ENCODE results near the gene PLPPR3. TPM values are rescaled to one million over a fixed set of nuclear protein-coding genes. Genes with fewer than 3 reads are reported as not detected.

PLPPR3 gene
- total RNA-seq, 6 experiments from 2014 or later, result 0.09 TPM; not detected in 5

DNA sequence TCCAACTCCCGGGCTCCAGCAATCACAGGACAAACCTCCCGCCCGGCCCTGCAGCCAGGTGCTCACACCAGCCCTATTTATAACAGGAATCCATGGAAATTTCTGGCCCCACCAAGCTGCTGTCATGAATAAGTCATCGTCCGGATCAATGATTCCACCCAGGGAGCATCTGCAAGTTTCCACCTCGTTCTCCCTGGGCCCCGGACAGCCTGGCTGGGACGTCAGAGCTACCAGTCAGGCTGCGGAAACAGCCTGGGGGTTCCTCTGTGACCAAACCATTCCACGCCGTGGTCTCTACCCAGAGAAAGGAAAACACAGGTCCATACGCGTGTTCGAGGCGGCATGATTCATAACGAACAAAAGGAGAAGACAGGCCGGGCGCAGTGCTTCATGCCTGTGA is 45.2 kb downstream of the PLPPR3 start:
- no peak for DNase-seq
- Mint-ChIP-seq H3K27ac (no peak overlapping the region), H3K36me3 (ENCODE audit: low read depth) (peaks cover 4% of the 10 kb centered on the region), H3K27me3 (ENCODE audit: insufficient read depth) (peaks cover 5% of the 10 kb centered on the region; the same call in 1 of the 2 replicates), H3K4me3 (no peak overlapping the region), H3K9me3 (no peaks in the 10 kb centered on the region), H3K4me1 (ENCODE audit: low read depth) (peaks cover 8% of the 10 kb centered on the region)
- TF ChIP-seq CTCF (IDR thresholded peaks at IDR 0.05), result no peak

GRCh38 chr19:772730-773436 is 48.9 kb downstream of the PLPPR3 start:
- 0 out of 2 replicates have a peak, but pooled peaks cover 3% of the 10 kb centered on the region for H3K27me3 Mint-ChIP-seq (ENCODE audit: insufficient read depth)
- H3K9me3 Mint-ChIP-seq, result no peaks in the 10 kb centered on the region
- H3K4me3 Mint-ChIP-seq, result no peak overlapping the region
- no peak for TF ChIP-seq CTCF (IDR thresholded peaks at IDR 0.05)
- H3K27ac Mint-ChIP-seq, result no peak overlapping the region
- DNase-seq, result no peak
- no peaks in the 10 kb centered on the region for H3K36me3 Mint-ChIP-seq (ENCODE audit: low read depth)
- peaks cover 6% of the 10 kb centered on the region for H3K4me1 Mint-ChIP-seq (ENCODE audit: low read depth)

DNA sequence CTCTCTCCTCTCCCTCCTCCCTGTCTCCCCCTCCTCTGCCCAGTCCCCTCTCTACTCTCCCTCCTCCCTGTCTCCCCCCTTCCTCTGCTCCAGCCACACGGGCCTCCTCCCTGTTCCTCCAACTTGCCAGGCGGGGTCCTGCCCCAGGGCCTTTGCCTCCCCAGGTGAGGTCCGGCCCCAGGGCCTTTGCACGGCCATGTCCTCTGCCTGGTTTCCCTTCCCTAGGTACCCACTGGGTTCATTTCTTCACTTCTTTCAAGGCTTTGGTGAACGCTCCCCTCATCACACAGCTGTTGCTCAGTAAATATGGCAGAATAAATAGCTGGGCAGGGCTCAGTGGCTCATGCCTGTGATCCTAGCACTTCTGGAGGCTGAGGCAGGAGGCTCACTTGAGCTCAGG is 49.7 kb downstream of the PLPPR3 start:
- Mint-ChIP-seq H3K4me3 (no peak overlapping the region), H3K27me3 (ENCODE audit: insufficient read depth) (0 out of 2 replicates have a peak, but pooled peaks cover 3% of the 10 kb centered on the region), H3K27ac (no peak overlapping the region), H3K4me1 (ENCODE audit: low read depth) (peaks cover 6% of the 10 kb centered on the region), H3K36me3 (ENCODE audit: low read depth) (no peaks in the 10 kb centered on the region), H3K9me3 (no peaks in the 10 kb centered on the region)
- DNase-seq, result no peak
- no peak for TF ChIP-seq CTCF (IDR thresholded peaks at IDR 0.05)

DNA sequence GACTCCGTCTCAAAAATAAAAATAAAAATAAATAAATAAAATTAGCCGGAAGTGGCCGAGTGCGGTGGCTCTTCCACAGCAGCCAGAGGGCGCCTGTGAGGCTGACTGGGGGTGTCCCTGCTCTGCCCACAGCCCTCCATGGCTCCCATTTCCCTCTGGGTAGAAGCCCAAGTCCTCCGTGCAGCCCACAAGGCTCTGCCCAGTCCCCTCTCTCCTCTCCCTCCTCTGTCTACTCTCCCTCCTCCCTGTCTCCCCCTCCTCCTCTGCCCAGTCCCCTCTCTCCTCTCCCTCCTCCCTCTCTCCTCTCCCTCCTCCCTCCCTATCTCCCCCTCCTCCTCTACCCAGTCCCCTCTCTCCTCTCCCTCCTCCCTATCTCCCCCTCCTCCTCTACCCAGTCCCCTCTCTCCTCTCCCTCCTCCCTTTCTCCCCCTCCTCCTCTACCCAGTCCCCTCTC is 50.4 kb downstream of the PLPPR3 start:
- no peak overlapping the region for H3K27ac Mint-ChIP-seq
- DNase-seq, result peak; percentile 56
- H3K27me3 Mint-ChIP-seq (ENCODE audit: insufficient read depth), result no peaks in the 10 kb centered on the region
- no peaks in the 10 kb centered on the region for H3K36me3 Mint-ChIP-seq (ENCODE audit: low read depth)
- no peak overlapping the region for H3K4me3 Mint-ChIP-seq
- H3K9me3 Mint-ChIP-seq, result no peaks in the 10 kb centered on the region
- H3K4me1 Mint-ChIP-seq (ENCODE audit: low read depth), result peaks cover 6% of the 10 kb centered on the region
- TF ChIP-seq CTCF (IDR thresholded peaks at IDR 0.05), result peak; percentile 78

- TF ChIP-seq CTCF (IDR thresholded peaks at IDR 0.05), result no peak
- H3K9me3 Mint-ChIP-seq, result no peaks in the 10 kb centered on the region
- H3K27ac Mint-ChIP-seq, result no peak overlapping the region
- no peaks in the 10 kb centered on the region for H3K27me3 Mint-ChIP-seq (ENCODE audit: insufficient read depth)
- no peak overlapping the region for H3K4me3 Mint-ChIP-seq
- no peaks in the 10 kb centered on the region for H3K36me3 Mint-ChIP-seq (ENCODE audit: low read depth)
- peaks cover 6% of the 10 kb centered on the region for H3K4me1 Mint-ChIP-seq (ENCODE audit: low read depth)
- no peak for DNase-seq
Measured at GRCh38 chr19:769616-770015, 52.1 kb downstream of the PLPPR3 start.

Measured in HFFc6 (cell line).